Colonic mucosa (tissue), 4 donors: ENCODE data around the gene MCEE. TPM values are rescaled to one million over a fixed set of nuclear protein-coding genes. Genes with fewer than 3 reads are reported as not detected.

Experiments used
- DNase-seq: peaks from one replicate; pipeline ENCODE4 v3.0.0-alpha.2; 2020
- H3K27ac ChIP-seq: fragments of 200-600 bp; one replicate; pipeline ENCODE4 v1.8.0; 2021
- H3K27me3 ChIP-seq: fragments of 200-600 bp; one replicate; pipeline ENCODE4 v1.8.0; 2021
- H3K36me3 ChIP-seq: fragments of 200-600 bp; one replicate; pipeline ENCODE4 v1.8.0; 2021
- H3K4me1 ChIP-seq: fragments of 200-600 bp; one replicate; pipeline ENCODE4 v1.8.0; 2021; ENCODE audit warnings: mild to moderate bottlenecking
- H3K4me3 ChIP-seq: fragments of 200-600 bp; one replicate; pipeline ENCODE4 v1.8.0; 2021
- H3K9ac ChIP-seq, 2 donors: one replicate each; pipeline ENCODE4 v1.7.0; 2013; ENCODE audit warnings: control low read depth in 2 of 2, low read depth in 2 of 2, low read length in 2 of 2
- H3K9me3 ChIP-seq: fragments of 200-600 bp; one replicate; pipeline ENCODE4 v1.8.0; 2021
- intact Hi-C: fragments of 100-400 bp; cut with DNase I; formaldehyde crosslinking; loops from one replicate; pipeline ENCODE4 v1.14.1; 2022
- total RNA-seq, 2 donors: library from RNA; stranded (reverse); fragmentation: NEBNext Ultra II Directional in 1 of 2; extraction: Animal tissue kit (Norgen Biotek cat#: 25700) in 1 of 2; gene quantifications; one replicate each; pipeline ENCODE4 v1.2.1, GENCODE V29; 2021
- TF ChIP-seq, protein P1 (sequence below): fragments of 200-600 bp; IDR thresholded peaks from one replicate; pipeline ENCODE4 v1.8.0; 2022; ENCODE audit warnings: antibody characterized with exemption, mild to moderate bottlenecking
- donor health status: healthy.
- donor health status: DM: no; HTN: no; CAD: no.
- donor health status: DM: no; HTN: no; CAD: no.

MCEE gene
- total RNA-seq, 2 donors from 2014 or later, result 20.3 to 23.2 TPM

GRCh38 chr2:71082402-71083252, 47.4 kb downstream of the MCEE start:
- Histone ChIP-seq H3K27ac (no peak overlapping the region), H3K27me3 (no peaks in the 10 kb centered on the region), H3K4me3 (no peak overlapping the region), H3K4me1 (no peaks in the 10 kb centered on the region), H3K9ac (no peak overlapping the region), H3K36me3 (no peaks in the 10 kb centered on the region), H3K9me3 (no peaks in the 10 kb centered on the region)
- no peak for DNase-seq
- intact Hi-C loops, result no loop called here
- TF ChIP-seq, protein P1, sequence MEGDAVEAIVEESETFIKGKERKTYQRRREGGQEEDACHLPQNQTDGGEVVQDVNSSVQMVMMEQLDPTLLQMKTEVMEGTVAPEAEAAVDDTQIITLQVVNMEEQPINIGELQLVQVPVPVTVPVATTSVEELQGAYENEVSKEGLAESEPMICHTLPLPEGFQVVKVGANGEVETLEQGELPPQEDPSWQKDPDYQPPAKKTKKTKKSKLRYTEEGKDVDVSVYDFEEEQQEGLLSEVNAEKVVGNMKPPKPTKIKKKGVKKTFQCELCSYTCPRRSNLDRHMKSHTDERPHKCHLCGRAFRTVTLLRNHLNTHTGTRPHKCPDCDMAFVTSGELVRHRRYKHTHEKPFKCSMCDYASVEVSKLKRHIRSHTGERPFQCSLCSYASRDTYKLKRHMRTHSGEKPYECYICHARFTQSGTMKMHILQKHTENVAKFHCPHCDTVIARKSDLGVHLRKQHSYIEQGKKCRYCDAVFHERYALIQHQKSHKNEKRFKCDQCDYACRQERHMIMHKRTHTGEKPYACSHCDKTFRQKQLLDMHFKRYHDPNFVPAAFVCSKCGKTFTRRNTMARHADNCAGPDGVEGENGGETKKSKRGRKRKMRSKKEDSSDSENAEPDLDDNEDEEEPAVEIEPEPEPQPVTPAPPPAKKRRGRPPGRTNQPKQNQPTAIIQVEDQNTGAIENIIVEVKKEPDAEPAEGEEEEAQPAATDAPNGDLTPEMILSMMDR, result no peak

DNA sequence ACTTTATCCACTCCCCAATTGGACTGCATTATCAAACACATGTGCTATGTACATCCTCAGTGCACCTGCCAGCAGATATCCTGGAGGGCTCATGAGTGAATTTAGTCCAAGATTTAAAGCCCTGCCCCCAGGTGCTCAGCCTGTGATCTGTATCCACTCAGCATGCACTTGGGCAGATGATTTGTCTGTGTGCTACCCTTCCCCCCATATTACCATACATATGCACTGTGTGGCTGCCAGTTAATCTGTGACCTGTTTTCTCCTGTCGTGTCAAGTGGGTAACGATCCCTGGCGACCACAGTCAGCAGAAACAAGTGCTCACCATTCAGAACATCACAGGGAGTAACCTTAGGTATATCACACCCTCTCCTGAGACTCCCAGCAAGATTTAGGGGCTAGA, 51.4 kb downstream of the MCEE start:
- intact Hi-C loops, result no loop called here
- no peak overlapping the region for H3K9ac ChIP-seq
- H3K9me3 ChIP-seq, result no peaks in the 10 kb centered on the region
- no peaks in the 10 kb centered on the region for H3K27me3 ChIP-seq
- H3K27ac ChIP-seq, result no peak overlapping the region
- no peak for DNase-seq
- no peaks in the 10 kb centered on the region for H3K4me1 ChIP-seq
- H3K4me3 ChIP-seq, result no peak overlapping the region
- H3K36me3 ChIP-seq, result no peaks in the 10 kb centered on the region
- TF ChIP-seq, protein P1, result no peak

DNA sequence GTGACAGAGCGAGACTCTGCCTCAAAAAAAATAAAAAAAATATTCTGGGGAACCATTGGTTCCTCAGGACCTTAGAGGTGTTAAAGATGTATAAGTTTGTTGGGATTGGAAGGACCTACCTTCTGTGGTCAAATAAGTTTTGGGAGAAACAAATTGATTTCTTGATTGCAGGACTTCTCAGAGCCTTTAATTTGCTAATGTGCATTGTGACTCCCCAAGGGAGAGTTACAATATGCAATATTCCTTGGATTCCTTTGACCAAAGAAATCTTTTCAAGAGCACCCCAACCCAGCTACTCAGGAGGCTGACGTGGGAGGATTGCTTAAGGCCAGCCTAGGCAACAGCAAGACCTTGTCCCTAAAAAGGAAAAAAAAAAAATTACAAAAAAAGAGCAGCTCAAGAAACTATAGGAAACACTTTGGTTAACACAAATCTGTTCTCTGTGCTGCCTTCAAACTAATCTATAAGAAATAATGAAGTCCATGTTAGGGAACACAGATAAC, 55.1 kb downstream of the MCEE start:
- Histone ChIP-seq H3K4me1 (no peaks in the 10 kb centered on the region), H3K9ac (no peak overlapping the region), H3K36me3 (no peaks in the 10 kb centered on the region), H3K4me3 (no peak overlapping the region), H3K9me3 (no peaks in the 10 kb centered on the region), H3K27ac (no peak overlapping the region), H3K27me3 (no peaks in the 10 kb centered on the region)
- TF ChIP-seq, protein P1, result no peak
- intact Hi-C loops, result no loop called here
- no peak for DNase-seq

GRCh38 chr2:71073475-71073874, 56.6 kb downstream of the MCEE start:
- DNase-seq, result no peak
- Histone ChIP-seq H3K9ac (no peak overlapping the region), H3K36me3 (no peaks in the 10 kb centered on the region), H3K27ac (no peak overlapping the region), H3K4me3 (no peak overlapping the region), H3K9me3 (no peaks in the 10 kb centered on the region), H3K4me1 (peaks cover 4% of the 10 kb centered on the region), H3K27me3 (no peaks in the 10 kb centered on the region)
- intact Hi-C loops, result no loop called here
- TF ChIP-seq, protein P1, result no peak

- peak overlapping the region; percentile 70 for H3K27ac ChIP-seq
- no peaks in the 10 kb centered on the region for H3K36me3 ChIP-seq
- TF ChIP-seq, protein P1, result no peak
Measured at GRCh38 chr2:71072492-71072891, 57.5 kb downstream of the MCEE start.

More at GRCh38 chr2:71072492-71072891, 57.5 kb downstream of the MCEE start:
- no peak for DNase-seq
- Histone ChIP-seq H3K4me3 (no peak overlapping the region), H3K9ac (peak overlapping the region in 1 of 2 donors; percentile 44), H3K4me1 (peaks cover 4% of the 10 kb centered on the region), H3K27me3 (no peaks in the 10 kb centered on the region), H3K9me3 (no peaks in the 10 kb centered on the region)
- intact Hi-C loops, result no loop called here
